Stimulated activated memory B cell treated with anti-CD40 and anti-IgM and Interleukin-4, amounts not matched to agents 10 μg/mL and 1 μg/mL and 100 μg/mL, for 72 hours (primary cell): ENCODE measurements around the gene SUMF2.
"Not testable (repeated sequence)": the region's sequence is repeated elsewhere in the genome, so short reads cannot be mapped to it uniquely, and the experiment has no call there.

Experiments used
- ATAC-seq: fragments of 150-1000 bp; cut with Tn5 transposase; 2 replicates; pipeline ENCODE4 v1.10.0; 2021
- H3K27ac Mint-ChIP-seq: one replicate; pipeline ENCODE4 v1.8.0; 2022; ENCODE audit warnings: mild to moderate bottlenecking, mixed read lengths
- H3K27me3 Mint-ChIP-seq: one replicate; pipeline ENCODE4 v1.8.0; 2022; ENCODE audit warnings: mixed read lengths
- H3K36me3 Mint-ChIP-seq: one replicate; pipeline ENCODE4 v1.8.0; 2022; ENCODE audit warnings: mixed read lengths
- H3K4me1 Mint-ChIP-seq: one replicate; pipeline ENCODE4 v1.8.0; 2022; ENCODE audit warnings: mixed read lengths
- H3K4me3 Mint-ChIP-seq: one replicate; pipeline ENCODE4 v1.8.0; 2022; ENCODE audit warnings: mild to moderate bottlenecking, moderate library complexity, mixed read lengths
- H3K9me3 Mint-ChIP-seq: one replicate; pipeline ENCODE4 v1.8.0; 2022; ENCODE audit warnings: mixed read lengths

The SUMF2 gene

DNA sequence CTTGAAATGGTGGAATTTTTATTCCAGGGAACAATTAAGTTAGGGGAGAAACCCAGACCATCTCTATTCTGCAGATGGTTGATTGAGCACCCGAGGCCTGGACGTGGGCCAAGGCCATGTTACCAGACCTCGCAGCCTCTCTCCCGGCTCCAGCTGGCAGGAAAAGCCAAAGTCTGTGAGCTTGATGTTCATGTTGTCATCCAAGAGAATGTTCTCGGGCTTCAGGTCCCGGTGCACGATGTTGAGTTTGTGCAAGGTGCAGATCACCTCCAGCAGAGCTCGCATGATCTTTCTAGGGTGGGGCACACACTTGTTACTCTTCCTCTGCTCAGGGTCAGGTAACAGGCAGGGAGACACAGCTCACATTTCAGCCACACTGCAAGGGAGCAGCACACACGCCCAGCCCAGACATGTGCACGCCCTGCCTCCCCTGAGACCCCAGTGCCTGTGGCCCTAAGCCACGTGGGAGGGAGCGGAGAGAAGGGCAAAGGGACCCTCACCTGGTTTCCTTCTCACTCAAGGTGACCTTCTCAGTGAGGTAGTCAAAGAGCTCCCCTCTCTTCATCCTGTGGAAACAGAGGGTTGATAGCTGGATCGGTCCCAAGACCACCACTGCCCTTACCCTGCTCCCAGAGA lies 19.2 kb downstream of the SUMF2 start:
- Mint-ChIP-seq H3K4me3 (no peak overlapping the region), H3K36me3 (peaks cover 49% of the 10 kb centered on the region), H3K27ac (no peak overlapping the region), H3K27me3 (no peaks in the 10 kb centered on the region), H3K9me3 (no peaks in the 10 kb centered on the region), H3K4me1 (no peaks in the 10 kb centered on the region)
- no peak for ATAC-seq

DNA sequence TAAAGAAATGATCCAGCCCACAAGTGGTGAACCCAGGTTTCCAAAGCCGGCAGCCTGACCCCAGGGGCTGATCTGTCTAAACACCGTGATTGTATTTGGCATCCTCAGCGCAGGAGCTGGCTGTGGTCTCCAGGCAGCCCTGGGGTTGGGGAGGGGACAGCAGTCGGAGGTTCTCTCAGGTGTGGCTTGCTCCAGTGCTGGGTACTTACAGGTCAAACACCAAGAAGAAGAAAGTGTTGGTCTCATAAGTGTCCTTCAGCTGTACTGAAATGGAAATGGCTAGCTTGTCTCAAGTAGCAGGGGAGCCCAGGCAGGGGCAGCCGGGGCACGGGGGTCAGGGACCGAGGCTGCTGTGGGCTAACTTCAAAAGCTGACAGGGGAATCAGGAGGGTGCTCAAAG lies 22.7 kb downstream of the SUMF2 start:
- Mint-ChIP-seq H3K27ac (no peak overlapping the region), H3K4me3 (no peak overlapping the region), H3K9me3 (no peaks in the 10 kb centered on the region), H3K27me3 (no peaks in the 10 kb centered on the region), H3K36me3 (peaks cover 35% of the 10 kb centered on the region), H3K4me1 (no peaks in the 10 kb centered on the region)
- no peak for ATAC-seq

DNA sequence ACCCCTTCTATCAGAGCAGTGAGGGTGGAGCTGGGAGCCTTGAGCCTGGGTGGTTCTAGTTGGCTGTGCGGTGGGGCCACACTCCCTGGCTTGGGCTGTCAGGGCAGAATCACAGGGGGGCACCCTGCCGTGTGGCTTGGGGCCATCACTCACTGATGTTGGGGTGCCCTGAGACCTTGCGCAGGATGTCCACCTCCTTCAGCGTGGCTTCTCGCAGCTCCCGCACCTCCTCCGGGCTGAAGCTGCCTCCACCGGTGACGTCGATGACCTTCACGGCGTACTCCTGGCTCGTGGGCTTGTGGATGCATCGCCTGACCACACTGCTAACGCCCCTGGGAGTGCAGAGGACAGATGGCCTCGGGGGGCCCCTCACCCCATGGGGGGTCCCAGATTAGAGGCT lies 23.4 kb downstream of the SUMF2 start:
- Mint-ChIP-seq H3K4me3 (no peak overlapping the region), H3K36me3 (peaks cover 28% of the 10 kb centered on the region), H3K9me3 (no peaks in the 10 kb centered on the region), H3K4me1 (no peaks in the 10 kb centered on the region), H3K27me3 (no peaks in the 10 kb centered on the region), H3K27ac (no peak overlapping the region)
- ATAC-seq, result no peak

DNA sequence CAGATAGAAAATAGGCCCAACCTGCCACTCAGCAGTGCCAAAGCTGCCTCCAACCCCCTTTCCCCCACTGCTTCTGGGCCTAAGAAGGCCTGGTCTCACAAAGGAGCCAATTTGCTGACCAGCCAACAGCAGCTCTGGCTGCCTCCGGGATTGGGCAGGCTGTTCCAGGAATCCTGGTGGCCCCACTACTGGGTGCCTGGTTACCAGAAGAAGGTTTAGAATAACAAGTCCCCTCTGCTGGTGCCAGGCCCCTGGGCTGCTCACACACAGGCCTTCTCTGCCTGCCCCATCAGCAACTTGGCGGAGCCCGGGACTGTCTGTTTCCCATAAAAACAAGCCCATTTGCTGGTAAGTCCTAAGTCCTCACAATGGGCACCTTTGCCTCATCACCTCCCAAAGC lies 27.5 kb downstream of the SUMF2 start:
- no peaks in the 10 kb centered on the region for H3K4me1 Mint-ChIP-seq
- peaks cover 22% of the 10 kb centered on the region for H3K36me3 Mint-ChIP-seq
- no peaks in the 10 kb centered on the region for H3K27me3 Mint-ChIP-seq
- no peak overlapping the region for H3K4me3 Mint-ChIP-seq
- peak overlapping the region; percentile 26 for H3K27ac Mint-ChIP-seq
- no peaks in the 10 kb centered on the region for H3K9me3 Mint-ChIP-seq
- no peak for ATAC-seq

DNA sequence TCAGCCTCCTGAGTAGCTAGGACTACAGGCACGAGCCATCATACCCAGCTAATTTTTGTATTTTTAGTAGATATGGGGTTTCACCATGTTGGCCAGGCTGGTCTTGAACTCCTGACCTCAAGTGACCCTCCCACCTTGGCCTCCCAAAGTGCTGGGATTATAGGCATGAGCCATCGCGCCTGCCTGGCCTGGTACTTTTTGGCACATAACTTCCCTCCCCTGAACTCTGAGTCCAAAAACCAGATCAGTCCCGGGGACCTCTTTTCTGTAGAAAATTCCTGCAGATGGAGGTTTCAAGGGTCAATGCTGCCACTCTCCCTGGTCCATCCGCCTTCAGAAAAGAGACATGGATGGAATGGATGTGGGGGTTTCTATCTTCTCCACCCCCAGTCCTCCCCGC lies 28.3 kb downstream of the SUMF2 start:
- Mint-ChIP-seq H3K27ac (peak overlapping the region; percentile 26), H3K36me3 (peaks cover 19% of the 10 kb centered on the region)
- H3K4me3 Mint-ChIP-seq, H3K9me3 Mint-ChIP-seq, ATAC-seq, H3K27me3 Mint-ChIP-seq, H3K4me1 Mint-ChIP-seq: not testable (repeated sequence)

DNA sequence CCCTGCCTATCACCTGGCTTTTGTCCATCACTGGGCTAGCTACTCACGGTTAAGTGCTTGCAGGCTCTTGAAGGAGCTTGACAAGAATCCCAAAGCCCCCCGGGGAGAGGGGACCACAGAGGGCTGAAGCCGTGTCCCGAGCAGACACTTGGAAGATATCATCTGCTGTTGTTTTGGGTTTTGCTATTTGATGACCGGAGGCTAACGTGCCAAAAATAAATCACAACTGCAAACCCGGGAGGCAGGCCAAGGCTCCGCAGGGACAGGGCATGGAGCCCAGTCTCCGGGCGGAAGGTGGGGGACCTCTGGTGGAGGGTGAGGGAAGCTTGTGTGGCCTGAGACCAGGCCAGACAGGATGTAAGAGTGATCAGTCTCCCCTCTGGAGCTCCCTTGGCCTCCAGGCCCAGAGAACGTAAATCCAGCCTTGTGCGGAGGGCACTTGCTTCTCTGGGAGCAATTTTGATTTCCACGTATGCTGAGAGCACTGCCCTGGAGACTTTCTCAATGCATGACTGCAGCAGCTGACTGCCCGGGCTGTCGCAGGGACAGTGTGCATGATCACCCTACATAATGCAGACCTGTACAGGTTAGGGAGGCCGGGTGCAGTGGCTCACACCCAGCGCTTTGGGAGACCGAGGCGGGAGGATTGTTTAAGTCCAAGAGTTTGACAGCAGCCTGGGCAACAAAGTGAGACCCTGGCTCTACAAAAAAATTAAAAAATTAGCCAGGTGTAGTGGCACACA lies 28.9 kb downstream of the SUMF2 start, which contains the start of gene PHKG1:
Gene PHKG1, minus strand, starts transcription at position 164 of the 743 bp plus-strand sequence. CDS start 4,011 bp downstream, outside the sequence.
- H3K9me3 Mint-ChIP-seq, result no peaks in the 10 kb centered on the region
- peaks cover 19% of the 10 kb centered on the region for H3K36me3 Mint-ChIP-seq
- H3K27ac Mint-ChIP-seq, result peak within 1 kb of the TSS; percentile 26
- H3K4me1 Mint-ChIP-seq, result no peaks in the 10 kb centered on the region
- H3K27me3 Mint-ChIP-seq, result no peaks in the 10 kb centered on the region
- ATAC-seq, result no peak
- no peak within 1 kb of the TSS for H3K4me3 Mint-ChIP-seq

DNA sequence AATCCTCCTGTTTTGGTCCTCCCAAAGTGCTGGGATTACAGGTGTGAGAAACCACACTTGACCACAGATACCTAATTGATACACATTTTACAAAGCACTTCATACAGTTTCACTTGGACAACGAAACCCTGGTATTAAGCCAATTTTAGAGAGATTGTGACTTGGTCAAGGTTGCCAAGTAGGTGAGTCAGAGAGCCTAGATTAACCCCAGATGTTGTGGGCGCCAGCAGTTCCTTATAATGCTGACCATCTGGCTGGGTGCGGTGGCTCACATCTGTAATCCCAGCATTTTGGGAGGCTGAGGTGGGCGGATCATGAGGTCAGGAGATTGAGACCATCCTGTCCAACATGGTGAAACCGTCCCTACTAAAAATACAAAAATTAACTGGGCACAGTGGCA lies 33.6 kb downstream of the SUMF2 start:
- Mint-ChIP-seq H3K4me3 (no peak overlapping the region), H3K4me1 (no peaks in the 10 kb centered on the region), H3K36me3 (peaks cover 29% of the 10 kb centered on the region), H3K9me3 (no peaks in the 10 kb centered on the region), H3K27me3 (no peaks in the 10 kb centered on the region), H3K27ac (no peak overlapping the region)
- ATAC-seq, result no peak

DNA sequence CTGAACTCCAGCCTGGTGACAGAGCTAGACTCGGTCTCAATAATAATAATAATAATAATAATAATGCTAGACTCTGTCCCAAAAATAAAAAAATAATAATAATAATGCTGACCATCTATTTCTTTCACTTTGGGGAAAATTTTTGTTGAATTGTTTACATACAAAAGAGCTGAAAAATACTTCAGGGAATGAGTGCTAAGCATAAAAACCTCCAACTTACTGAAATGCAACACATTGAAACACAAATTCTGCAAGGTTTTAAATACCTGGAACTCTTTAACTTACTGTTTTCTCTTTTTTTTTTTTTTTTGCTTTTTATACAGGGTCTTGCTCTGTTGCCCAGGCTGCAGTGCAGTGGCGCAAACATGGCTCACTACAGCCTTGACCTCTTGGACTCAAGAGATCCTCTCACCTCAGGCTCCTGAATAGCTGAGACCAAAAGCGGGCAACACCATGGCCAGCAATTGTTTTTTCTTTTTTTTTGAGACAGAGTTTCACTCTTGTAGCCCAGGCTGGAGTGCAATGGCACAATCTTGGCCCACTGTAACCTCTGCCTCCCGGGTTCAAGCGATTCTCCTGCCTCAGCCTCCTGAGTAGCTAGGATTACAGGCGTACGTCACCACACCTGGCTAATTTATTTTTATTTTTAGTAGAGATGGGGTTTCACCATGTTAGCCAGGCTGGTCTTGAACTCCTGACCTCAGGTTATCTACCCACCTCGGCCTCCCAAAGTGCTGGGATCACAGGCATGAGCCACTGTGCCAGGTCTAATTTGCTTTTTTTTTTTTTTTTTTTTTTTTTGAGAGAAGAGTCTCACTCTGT lies 34.3 kb downstream of the SUMF2 start:
- H3K36me3 Mint-ChIP-seq, result peaks cover 29% of the 10 kb centered on the region

DNA sequence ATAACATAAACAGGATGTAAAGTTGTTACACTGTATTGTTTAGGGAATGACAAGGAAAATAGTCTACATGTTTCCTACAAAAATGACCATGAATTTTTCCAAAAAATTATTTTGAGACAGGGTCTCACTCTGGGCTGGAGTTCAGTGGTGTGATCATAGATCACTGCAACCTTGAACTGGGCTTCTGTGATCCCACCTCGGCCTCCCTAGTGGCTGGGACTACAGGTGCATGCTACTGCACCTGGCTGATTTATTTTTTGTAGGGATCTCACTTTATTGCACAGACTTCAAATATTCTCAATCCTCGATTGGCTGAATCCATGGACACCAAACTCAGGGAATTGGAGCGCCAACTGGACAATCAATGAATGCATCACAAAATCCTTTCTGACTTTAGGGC lies 35.6 kb downstream of the SUMF2 start:
- no peak overlapping the region for H3K27ac Mint-ChIP-seq
- peaks cover 37% of the 10 kb centered on the region for H3K36me3 Mint-ChIP-seq
- no peaks in the 10 kb centered on the region for H3K27me3 Mint-ChIP-seq
- no peaks in the 10 kb centered on the region for H3K9me3 Mint-ChIP-seq
- H3K4me3 Mint-ChIP-seq, result no peak overlapping the region
- no peaks in the 10 kb centered on the region for H3K4me1 Mint-ChIP-seq
- ATAC-seq, result no peak

More for the DNA sequence above, 34.3 kb downstream of the SUMF2 start:
- H3K27me3 Mint-ChIP-seq, H3K9me3 Mint-ChIP-seq, H3K4me1 Mint-ChIP-seq, H3K4me3 Mint-ChIP-seq, H3K27ac Mint-ChIP-seq, ATAC-seq: not testable (repeated sequence)

DNA sequence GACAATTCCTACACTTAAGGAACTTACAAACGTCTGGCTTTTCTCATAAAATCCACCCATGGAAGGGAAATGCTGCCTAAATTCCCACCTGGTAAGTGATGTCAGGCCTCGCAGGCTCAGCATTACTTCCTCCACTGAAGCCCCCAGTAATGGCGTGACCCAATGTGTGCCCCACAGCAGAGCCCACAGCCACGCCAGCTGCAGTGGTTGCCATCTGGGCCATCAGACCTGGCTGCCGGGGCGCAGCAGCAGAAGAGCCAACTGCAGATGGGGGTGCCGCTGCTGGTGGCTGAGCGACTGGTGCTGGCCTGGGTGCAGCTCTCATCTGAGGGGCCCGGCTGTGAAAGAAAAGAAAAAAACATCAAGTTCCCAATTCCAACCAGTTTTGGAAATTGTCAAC lies 40.1 kb downstream of the SUMF2 start:
- not testable (repeated sequence) for H3K9me3 Mint-ChIP-seq, ATAC-seq, H3K27ac Mint-ChIP-seq, H3K27me3 Mint-ChIP-seq, H3K4me3 Mint-ChIP-seq
- H3K4me1 Mint-ChIP-seq, result peaks cover 27% of the 10 kb centered on the region
- peaks cover 37% of the 10 kb centered on the region for H3K36me3 Mint-ChIP-seq

DNA sequence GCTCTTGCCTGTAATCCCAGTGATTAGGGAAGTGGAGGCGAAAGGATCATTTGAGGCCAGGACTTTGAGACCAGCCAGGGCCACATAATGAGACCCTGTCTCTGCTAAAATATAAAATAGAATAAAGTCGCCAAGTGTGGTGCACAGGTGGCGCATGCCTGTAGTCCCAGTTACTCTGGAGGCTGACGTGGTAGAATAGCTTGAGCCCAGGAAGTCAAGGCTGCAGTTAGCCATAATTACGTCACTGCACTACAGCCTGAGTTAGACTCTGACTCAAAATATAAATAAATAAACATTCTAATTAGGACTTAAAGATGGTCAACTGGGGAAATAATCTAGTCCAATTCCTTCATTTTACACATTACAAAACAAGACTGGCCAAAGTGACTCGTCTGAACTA lies 41.4 kb downstream of the SUMF2 start:
- Mint-ChIP-seq H3K27ac (peak overlapping the region; percentile 98), H3K27me3 (no peaks in the 10 kb centered on the region), H3K36me3 (peaks cover 24% of the 10 kb centered on the region), H3K4me3 (peak overlapping the region; percentile 99), H3K9me3 (peaks cover 4% of the 10 kb centered on the region), H3K4me1 (peaks cover 27% of the 10 kb centered on the region)
- no peak for ATAC-seq

DNA sequence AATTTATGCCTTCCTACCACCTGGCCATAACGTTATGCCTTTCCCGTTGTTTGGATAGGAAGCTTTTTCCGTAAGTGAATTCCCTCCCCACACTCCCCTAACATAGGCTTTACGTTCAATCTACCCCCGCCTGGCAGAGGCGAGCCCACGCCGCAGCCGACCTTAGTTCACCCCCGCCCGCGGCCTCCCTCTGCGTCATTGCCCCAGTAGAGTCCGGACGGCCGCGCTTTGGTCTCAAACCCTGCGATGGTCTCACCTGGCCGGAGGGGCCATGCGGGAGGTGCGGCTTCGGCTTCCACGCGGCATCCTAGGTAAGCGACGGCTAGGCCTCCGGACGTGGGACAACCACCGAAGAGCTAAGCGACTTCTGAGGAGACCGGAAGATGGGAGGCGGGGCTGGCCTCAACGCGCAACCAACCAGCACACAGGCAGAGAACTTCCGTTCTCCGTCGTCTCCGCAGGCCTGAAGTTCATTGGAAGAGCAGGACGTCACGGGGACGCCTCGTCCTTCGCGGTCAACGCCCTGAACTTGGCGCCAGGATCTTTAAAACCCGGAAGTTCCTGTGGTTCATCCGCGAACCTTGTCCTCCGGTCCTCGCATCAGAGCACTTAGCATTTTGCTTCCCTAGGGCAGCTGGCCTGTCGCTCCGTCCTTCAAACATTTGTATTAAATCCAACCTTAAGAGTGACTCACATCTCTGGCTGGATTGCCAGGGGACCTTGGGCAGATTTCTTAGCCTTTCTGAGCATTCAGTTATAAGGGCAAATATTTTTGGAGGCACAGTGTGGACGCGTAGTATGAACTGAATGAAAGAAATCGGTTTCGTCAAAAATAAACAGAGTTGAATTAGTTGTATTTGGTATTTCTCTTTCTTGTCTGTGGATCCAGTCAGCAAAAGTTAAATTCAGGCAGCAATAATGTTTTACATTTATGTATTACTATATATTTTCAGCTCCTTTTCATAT lies 42.3 kb downstream of the SUMF2 start, which contains the start of gene CHCHD2:
Gene CHCHD2, minus strand, starts transcription at position 369 of the 966 bp plus-strand sequence. Its CDS starts 63 bp downstream, at position 306.
- Mint-ChIP-seq H3K27ac (peak within 1 kb of the TSS; percentile 98), H3K36me3 (peaks cover 16% of the 10 kb centered on the region), H3K4me3 (peak within 1 kb of the TSS; percentile 99), H3K4me1 (peaks cover 27% of the 10 kb centered on the region), H3K27me3 (no peaks in the 10 kb centered on the region), H3K9me3 (peaks cover 4% of the 10 kb centered on the region)
- peak; percentile 100 for ATAC-seq

DNA sequence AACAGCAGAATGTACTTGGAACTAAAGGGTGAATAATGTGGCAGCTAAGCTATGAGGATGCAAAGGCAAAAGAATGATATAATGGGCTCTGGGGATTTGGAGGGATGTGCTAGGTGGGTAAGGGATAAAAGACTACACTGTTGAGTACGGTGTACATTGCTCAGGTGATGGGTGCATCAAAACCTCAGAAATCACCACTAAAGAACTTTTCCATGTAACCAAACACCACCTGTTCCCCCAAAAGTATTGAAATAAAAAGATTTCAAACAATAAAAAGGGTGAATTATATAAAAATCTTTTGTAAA lies 43.8 kb downstream of the SUMF2 start:
- no peak for ATAC-seq
- H3K4me3 Mint-ChIP-seq, result no peak overlapping the region
- no peaks in the 10 kb centered on the region for H3K27me3 Mint-ChIP-seq
- H3K36me3 Mint-ChIP-seq, result peaks cover 15% of the 10 kb centered on the region
- H3K4me1 Mint-ChIP-seq, result peaks cover 27% of the 10 kb centered on the region
- H3K27ac Mint-ChIP-seq, result peak overlapping the region; percentile 98
- H3K9me3 Mint-ChIP-seq, result peaks cover 4% of the 10 kb centered on the region

DNA sequence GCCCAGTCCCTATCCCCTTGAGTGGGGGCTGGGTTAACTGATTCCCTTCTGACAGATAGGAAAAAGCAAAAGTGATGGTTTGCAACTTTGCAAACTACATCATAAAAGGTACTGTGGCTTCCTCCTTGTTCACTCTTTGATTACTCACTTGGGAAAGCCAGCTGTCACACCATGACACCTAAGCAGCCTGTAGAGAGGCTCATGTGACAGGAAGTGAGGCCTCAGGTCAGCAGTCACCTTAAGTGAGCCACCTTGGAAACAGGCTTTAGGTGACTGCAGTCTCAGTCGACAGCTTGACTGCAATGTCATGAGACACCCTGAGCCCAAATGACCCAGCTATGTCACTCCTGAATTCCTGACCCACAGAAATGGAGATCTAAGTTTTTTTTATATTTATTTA lies 46.5 kb downstream of the SUMF2 start:
- peaks cover 6% of the 10 kb centered on the region for H3K36me3 Mint-ChIP-seq
- ATAC-seq, result no peak
- H3K9me3 Mint-ChIP-seq, result peaks cover 4% of the 10 kb centered on the region
- no peak overlapping the region for H3K27ac Mint-ChIP-seq
- H3K4me1 Mint-ChIP-seq, result peaks cover 23% of the 10 kb centered on the region
- H3K4me3 Mint-ChIP-seq, result no peak overlapping the region
- peaks cover 3% of the 10 kb centered on the region for H3K27me3 Mint-ChIP-seq
